ENCODE data around the gene CPN1. TPM values are rescaled to one million over a fixed set of nuclear protein-coding genes. Genes with fewer than 3 reads are reported as not detected.

CPN1 gene
- total and polyA plus RNA-seq, 8 donors, result not detected

DNA sequence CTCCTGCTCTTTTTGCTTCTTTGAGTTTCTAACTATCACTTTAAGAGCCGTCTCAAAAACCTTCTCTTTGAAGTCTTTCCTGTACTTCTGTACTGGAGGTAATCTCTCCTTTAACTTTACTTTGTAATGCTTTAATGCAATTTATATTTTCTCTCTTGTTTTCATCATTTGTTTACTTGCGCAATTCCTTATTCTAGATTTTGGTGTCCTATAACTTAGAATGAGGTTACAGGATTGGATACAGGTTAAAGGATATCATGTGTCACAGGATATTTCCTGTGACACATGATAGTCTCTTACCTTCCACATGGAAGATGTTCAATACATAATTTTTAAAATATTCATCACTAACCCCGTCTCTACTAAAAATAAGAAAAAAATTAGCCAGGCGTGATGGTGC is 42.4 kb upstream of the CPN1 start:
- 84 to 92% (median 87%) methylated on average over 4 of the region's 4 CpGs for WGBS, 5 donors
- Histone ChIP-seq H3K9me3 (no peaks in the 10 kb centered on the region), H3K27me3 (peaks cover 0 to 5% (median 0%) of the 10 kb centered on the region in 3 donors), H3K4me3 (no peak overlapping the region), H3K4me1 (no peaks in the 10 kb centered on the region), H3K36me3 (no peaks in the 10 kb centered on the region), H3K27ac (no peak overlapping the region)
- TF ChIP-seq EP300 (IDR thresholded peaks at IDR 0.05) (no peak), POLR2AphosphoS5 (IDR thresholded peaks at IDR 0.05) (no peak), POLR2A (IDR thresholded peaks at IDR 0.05) (no peak)
- TF ChIP-seq, protein P1, sequence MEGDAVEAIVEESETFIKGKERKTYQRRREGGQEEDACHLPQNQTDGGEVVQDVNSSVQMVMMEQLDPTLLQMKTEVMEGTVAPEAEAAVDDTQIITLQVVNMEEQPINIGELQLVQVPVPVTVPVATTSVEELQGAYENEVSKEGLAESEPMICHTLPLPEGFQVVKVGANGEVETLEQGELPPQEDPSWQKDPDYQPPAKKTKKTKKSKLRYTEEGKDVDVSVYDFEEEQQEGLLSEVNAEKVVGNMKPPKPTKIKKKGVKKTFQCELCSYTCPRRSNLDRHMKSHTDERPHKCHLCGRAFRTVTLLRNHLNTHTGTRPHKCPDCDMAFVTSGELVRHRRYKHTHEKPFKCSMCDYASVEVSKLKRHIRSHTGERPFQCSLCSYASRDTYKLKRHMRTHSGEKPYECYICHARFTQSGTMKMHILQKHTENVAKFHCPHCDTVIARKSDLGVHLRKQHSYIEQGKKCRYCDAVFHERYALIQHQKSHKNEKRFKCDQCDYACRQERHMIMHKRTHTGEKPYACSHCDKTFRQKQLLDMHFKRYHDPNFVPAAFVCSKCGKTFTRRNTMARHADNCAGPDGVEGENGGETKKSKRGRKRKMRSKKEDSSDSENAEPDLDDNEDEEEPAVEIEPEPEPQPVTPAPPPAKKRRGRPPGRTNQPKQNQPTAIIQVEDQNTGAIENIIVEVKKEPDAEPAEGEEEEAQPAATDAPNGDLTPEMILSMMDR (IDR thresholded peaks at IDR 0.05), result no peak
- no peak for DNase-seq
- intact Hi-C loops (cut with DNase I; ENCODE audit: low total_unique reads), result no loop called here

DNA sequence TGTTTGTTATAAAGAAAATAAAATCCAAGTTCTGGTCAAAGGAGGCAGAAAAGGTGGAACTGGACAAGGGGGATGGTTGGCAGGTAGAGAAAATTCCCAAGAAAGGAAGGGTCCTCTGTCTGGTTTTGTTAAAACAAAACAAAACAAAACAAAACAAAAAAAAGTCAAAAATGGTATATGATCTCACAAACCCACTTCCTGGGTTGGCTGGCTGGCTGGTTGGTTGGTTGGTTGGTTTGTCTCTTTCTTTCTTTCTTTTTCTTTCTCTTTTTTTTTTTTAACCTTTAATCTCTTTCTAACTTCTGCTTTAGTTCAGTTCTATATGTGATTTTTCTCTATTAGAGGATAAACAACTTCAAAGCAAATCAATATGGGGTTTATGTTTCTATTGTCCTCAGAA is 41.1 kb upstream of the CPN1 start:
- Histone ChIP-seq H3K4me3 (no peak overlapping the region), H3K36me3 (no peaks in the 10 kb centered on the region), H3K9me3 (no peaks in the 10 kb centered on the region), H3K4me1 (no peaks in the 10 kb centered on the region), H3K27me3 (peaks cover 0 to 7% (median 0%) of the 10 kb centered on the region in 3 donors), H3K27ac (no peak overlapping the region)
- no peak for TF ChIP-seq POLR2A (IDR thresholded peaks at IDR 0.05)
- no peak for TF ChIP-seq POLR2AphosphoS5 (IDR thresholded peaks at IDR 0.05)
- TF ChIP-seq, protein P1 (IDR thresholded peaks at IDR 0.05), result no peak
- no peak for TF ChIP-seq EP300 (IDR thresholded peaks at IDR 0.05)
- no peak for DNase-seq
- intact Hi-C loops (cut with DNase I; ENCODE audit: low total_unique reads), result no loop called here

DNA sequence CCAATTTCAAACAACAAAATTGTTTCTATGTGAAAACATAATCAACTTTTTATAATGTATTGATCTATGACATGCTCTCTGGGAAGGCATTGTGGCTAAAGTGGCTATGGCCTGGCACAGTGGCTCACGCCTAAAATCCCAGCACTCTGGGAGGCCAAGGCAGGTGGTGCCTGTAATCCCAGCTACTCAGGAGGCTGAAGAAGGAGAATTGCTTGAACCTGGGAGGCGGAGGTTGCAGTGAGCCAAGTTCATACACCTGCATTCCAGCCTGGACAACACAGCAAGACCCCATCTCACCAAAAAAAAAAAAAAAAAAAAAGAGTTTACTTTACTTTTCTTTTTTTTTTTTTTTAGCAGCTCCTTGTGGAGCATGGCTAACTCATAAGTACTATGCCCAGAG is 38.9 kb upstream of the CPN1 start:
- DNase-seq, result no peak
- no peaks in the 10 kb centered on the region for H3K9me3 ChIP-seq
- no peaks in the 10 kb centered on the region for H3K36me3 ChIP-seq
- H3K27me3 ChIP-seq, result peaks cover 0 to 29% (median 6%) of the 10 kb centered on the region in 3 donors
- no peak overlapping the region for H3K27ac ChIP-seq
- no peaks in the 10 kb centered on the region for H3K4me1 ChIP-seq
- TF ChIP-seq EP300 (IDR thresholded peaks at IDR 0.05) (no peak), POLR2A (IDR thresholded peaks at IDR 0.05) (no peak), POLR2AphosphoS5 (IDR thresholded peaks at IDR 0.05) (no peak)
- TF ChIP-seq, protein P1 (IDR thresholded peaks at IDR 0.05), result no peak
- 87 to 93% (median 88%) methylated on average over 2 of the region's 2 CpGs for WGBS, 5 donors
- intact Hi-C loops (cut with DNase I; ENCODE audit: low total_unique reads), result no loop called here
- H3K4me3 ChIP-seq, result no peak overlapping the region

DNA sequence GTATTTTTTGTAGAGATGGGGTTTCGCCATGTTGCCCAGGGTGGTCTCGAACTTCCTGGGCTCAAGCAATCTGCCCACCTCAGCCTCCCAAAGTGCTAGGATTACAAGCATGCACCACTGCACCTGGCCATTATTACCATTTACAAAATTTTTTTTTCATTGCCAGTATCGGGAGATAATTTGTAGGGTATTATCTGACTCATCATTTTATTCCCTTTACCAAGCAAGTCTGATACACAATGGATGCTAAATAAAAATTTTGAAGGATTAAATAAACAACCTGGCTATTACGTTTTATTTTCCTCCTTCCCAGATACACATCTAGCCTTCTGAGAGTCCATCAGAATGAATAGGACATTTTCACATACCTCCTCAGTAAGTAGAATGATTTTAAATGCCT is 38.1 kb upstream of the CPN1 start:
- H3K9me3 ChIP-seq, result no peaks in the 10 kb centered on the region
- no peak overlapping the region for H3K27ac ChIP-seq
- no peak for TF ChIP-seq EP300 (IDR thresholded peaks at IDR 0.05)
- TF ChIP-seq POLR2AphosphoS5 (IDR thresholded peaks at IDR 0.05), result no peak
- TF ChIP-seq, protein P1 (IDR thresholded peaks at IDR 0.05), result no peak
- TF ChIP-seq POLR2A (IDR thresholded peaks at IDR 0.05), result no peak
- DNase-seq, result no peak
- WGBS, 5 donors, result 80 to 89% (median 86%) methylated on average over 4 of the region's 4 CpGs
- peaks cover 0 to 5% (median 2%) of the 10 kb centered on the region in 4 donors for H3K4me1 ChIP-seq
- intact Hi-C loops (cut with DNase I; ENCODE audit: low total_unique reads), result no loop called here
- no peak overlapping the region for H3K4me3 ChIP-seq
- H3K27me3 ChIP-seq, result peaks cover 0 to 38% (median 10%) of the 10 kb centered on the region in 3 donors
- no peaks in the 10 kb centered on the region for H3K36me3 ChIP-seq

Measured in stomach (tissue), 9 donors.